Caco-2 (cell line): ENCODE data around the gene TAL1. TPM values are rescaled to one million over a fixed set of nuclear protein-coding genes. Genes with fewer than 3 reads are reported as not detected.

Experiments
- BruUV-seq: library from RNA; stranded (reverse); fragments of 400-500 nt; replicated peaks from 2 replicates; lab custom pipeline; 2021; lab: Mats Ljungman, UMichigan
- CTCF ChIA-PET: fragments of 300-600 bp; sonication (Branson Sonifier 250); formaldehyde crosslinking; loops from one replicate; lab custom pipeline; 2022; ENCODE audit warnings: antibody characterized with exemption; lab: Charles Lee
- POLR2A ChIA-PET: fragments of 300-600 bp; sonication (Branson Sonifier 250); formaldehyde crosslinking; loops from one replicate; lab custom pipeline; 2022; ENCODE audit warnings: antibody characterized with exemption; lab: Charles Lee
- DNase-seq, 2 experiments: peaks; one replicate each; pipeline versions ENCODE4 v3.0.0 to v3.0.0-alpha.2; 2020 to 2022
- H3K27me3 ChIP-seq: replicated peaks from 2 replicates; pipeline ENCODE4 v1.6.0; 2011; ENCODE audit warnings: low read length; ENCODE audit not compliant: control insufficient read depth, insufficient read depth
- H3K36me3 ChIP-seq: 2 replicates; pipeline ENCODE4 v1.5.1; 2011; ENCODE audit warnings: low read length; ENCODE audit not compliant: control insufficient read depth, insufficient read depth
- H3K4me1 ChIP-seq: fragments of 250-450 bp; sonication (Bioruptor Pico); 2 replicates; pipeline ENCODE4 v1.5.1; 2020; ENCODE audit warnings: mild to moderate bottlenecking
- H3K4me3 ChIP-seq: 2 replicates; pipeline ENCODE4 v1.5.1; 2011; ENCODE audit warnings: low read depth, mild to moderate bottlenecking, control low read depth, low read length
- H3K9me3 ChIP-seq: fragments of 250-450 bp; sonication (Bioruptor Pico); 2 replicates; pipeline ENCODE4 v1.5.1; 2020; ENCODE audit warnings: mild to moderate bottlenecking, moderate library complexity
- H3K27ac Mint-ChIP-seq: one replicate; pipeline ENCODE4 v1.8.0; 2022; ENCODE audit warnings: mixed read lengths; ENCODE audit not compliant: unreplicated experiment
- H3K27me3 Mint-ChIP-seq: one replicate; pipeline ENCODE4 v1.8.0; 2022; ENCODE audit warnings: mixed read lengths; ENCODE audit not compliant: insufficient read depth, unreplicated experiment
- H3K36me3 Mint-ChIP-seq: one replicate; pipeline ENCODE4 v1.8.0; 2022; ENCODE audit warnings: mild to moderate bottlenecking, mixed read lengths; ENCODE audit not compliant: insufficient read depth, unreplicated experiment
- H3K4me1 Mint-ChIP-seq: one replicate; pipeline ENCODE4 v1.8.0; 2022; ENCODE audit warnings: low read depth, mixed read lengths; ENCODE audit not compliant: unreplicated experiment
- H3K4me3 Mint-ChIP-seq: one replicate; pipeline ENCODE4 v1.8.0; 2022; ENCODE audit warnings: mild to moderate bottlenecking, moderate library complexity, mixed read lengths; ENCODE audit not compliant: unreplicated experiment
- H3K9me3 Mint-ChIP-seq: one replicate; pipeline ENCODE4 v1.8.0; 2022; ENCODE audit warnings: mixed read lengths; ENCODE audit not compliant: unreplicated experiment
- CTCF ChIP-seq, 2 experiments: fragments of 200-600 bp in 1 of 2; IDR thresholded peaks; 1 replicate in 1 of 2; 2 replicates in 1 of 2; pipeline versions ENCODE4 v1.5.1 to v1.8.0; 2011 to 2022; ENCODE audit warnings: antibody characterized with exemption in 1 of 2, control low read depth in 1 of 2, inconsistent platforms in 1 of 2, low read depth in 1 of 2, low read length in 1 of 2, mild to moderate bottlenecking in 1 of 2, moderate library complexity in 1 of 2; ENCODE audit not compliant: insufficient read depth in 1 of 2, severe bottlenecking in 1 of 2, unreplicated experiment in 1 of 2
- intact Hi-C: fragments of 100-400 bp; cut with micrococcal nuclease; formaldehyde crosslinking; loops from one replicate; pipeline ENCODE4 v1.10.0; 2022; ENCODE audit not compliant: unreplicated experiment
- total RNA-seq: library from RNA; stranded (reverse); gene quantifications from 2 replicates; pipeline ENCODE4 v1.2.3, GENCODE V29; 2022

TAL1 gene
- total RNA-seq, 1 experiment from 2014 or later: 15.2 TPM

- Mint-ChIP-seq H3K36me3 (no peaks in the 10 kb centered on the region), H3K9me3 (no peaks in the 10 kb centered on the region), H3K27ac (no peak overlapping the region), H3K27me3 (no peaks in the 10 kb centered on the region), H3K4me1 (peaks cover 11% of the 10 kb centered on the region), H3K4me3 (no peak overlapping the region)
- BruUV-seq: no TSS peak
- no peak for TF ChIP-seq CTCF (IDR thresholded peaks at IDR 0.05; ENCODE audit: insufficient read depth in 1 of 2, low read depth in 1 of 2, low read length in 1 of 2, severe bottlenecking in 1 of 2, unreplicated experiment in 1 of 2)
- Histone ChIP-seq H3K4me3 (no peak overlapping the region), H3K36me3 (no peaks in the 10 kb centered on the region), H3K9me3 (no peaks in the 10 kb centered on the region), H3K27me3 (no peaks in the 10 kb centered on the region), H3K4me1 (peaks cover 11% of the 10 kb centered on the region)
- POLR2A ChIA-PET: no interaction called here
- intact Hi-C loops: loop anchor here (1.0 to 2.0 kb wide), 2 partner anchors 16 to 60 kb away; no protein-coding TSS in a partner anchor
- CTCF ChIA-PET: interaction anchor here (0.6 to 1.1 kb wide), 3 partner anchors 15 to 60 kb away, joined by 3 to 5 read pairs (median 4); no protein-coding TSS in a partner anchor
- DNase-seq: no peak
Observed at GRCh38 chr1:47238935-47239592, 7.0 kb upstream of the TAL1 start.

GRCh38 chr1:47235806-47236205 lies 3.8 kb upstream of the TAL1 start:
- POLR2A ChIA-PET: no interaction called here
- DNase-seq: no peak
- Mint-ChIP-seq H3K9me3 (no peaks in the 10 kb centered on the region), H3K36me3 (peaks cover 12% of the 10 kb centered on the region), H3K4me3 (no peak overlapping the region), H3K27ac (no peak overlapping the region), H3K4me1 (peaks cover 19% of the 10 kb centered on the region), H3K27me3 (no peaks in the 10 kb centered on the region)
- TF ChIP-seq CTCF (IDR thresholded peaks at IDR 0.05; ENCODE audit: insufficient read depth in 1 of 2, low read depth in 1 of 2, low read length in 1 of 2, severe bottlenecking in 1 of 2, unreplicated experiment in 1 of 2): no peak
- no peaks in the 10 kb centered on the region for H3K9me3 ChIP-seq
- H3K27me3 ChIP-seq: no peaks in the 10 kb centered on the region
- CTCF ChIA-PET: interaction anchor here (0.6 kb wide), 1 partner anchor 43 kb away, joined by 3 read pairs; no protein-coding TSS in a partner anchor
- intact Hi-C loops: no loop called here
- peaks cover 11% of the 10 kb centered on the region for H3K4me1 ChIP-seq
- no TSS peak for BruUV-seq
- H3K4me3 ChIP-seq: no peak overlapping the region
- H3K36me3 ChIP-seq: no peaks in the 10 kb centered on the region

GRCh38 chr1:47235241-47235681 lies 3.2 kb upstream of the TAL1 start:
- no peak overlapping the region for H3K4me3 ChIP-seq
- H3K4me3 Mint-ChIP-seq: no peak overlapping the region
- H3K27me3 ChIP-seq: no peaks in the 10 kb centered on the region

More at GRCh38 chr1:47235241-47235681, 3.2 kb upstream of the TAL1 start:
- no peaks in the 10 kb centered on the region for H3K27me3 Mint-ChIP-seq
- no peak for TF ChIP-seq CTCF (IDR thresholded peaks at IDR 0.05; ENCODE audit: insufficient read depth in 1 of 2, low read depth in 1 of 2, low read length in 1 of 2, severe bottlenecking in 1 of 2, unreplicated experiment in 1 of 2)
- no peaks in the 10 kb centered on the region for H3K9me3 ChIP-seq
- no peak for DNase-seq
- H3K27ac Mint-ChIP-seq: no peak overlapping the region
- ChIA-PET CTCF (no interaction called here), POLR2A (no interaction called here)
- H3K36me3 Mint-ChIP-seq: peaks cover 12% of the 10 kb centered on the region
- H3K9me3 Mint-ChIP-seq: no peaks in the 10 kb centered on the region
- peaks cover 19% of the 10 kb centered on the region for H3K4me1 Mint-ChIP-seq
- no peaks in the 10 kb centered on the region for H3K36me3 ChIP-seq
- peaks cover 11% of the 10 kb centered on the region for H3K4me1 ChIP-seq
- BruUV-seq: no TSS peak
- intact Hi-C loops: no loop called here
